Measurements from ENCODE around the gene HEXD. TPM values are rescaled to one million over a fixed set of nuclear protein-coding genes. Genes with fewer than 3 reads are reported as not detected.

The HEXD gene
- total and polyA plus RNA-seq, 11 donors: 9.9 to 24.1 (median 15.1) TPM

DNA sequence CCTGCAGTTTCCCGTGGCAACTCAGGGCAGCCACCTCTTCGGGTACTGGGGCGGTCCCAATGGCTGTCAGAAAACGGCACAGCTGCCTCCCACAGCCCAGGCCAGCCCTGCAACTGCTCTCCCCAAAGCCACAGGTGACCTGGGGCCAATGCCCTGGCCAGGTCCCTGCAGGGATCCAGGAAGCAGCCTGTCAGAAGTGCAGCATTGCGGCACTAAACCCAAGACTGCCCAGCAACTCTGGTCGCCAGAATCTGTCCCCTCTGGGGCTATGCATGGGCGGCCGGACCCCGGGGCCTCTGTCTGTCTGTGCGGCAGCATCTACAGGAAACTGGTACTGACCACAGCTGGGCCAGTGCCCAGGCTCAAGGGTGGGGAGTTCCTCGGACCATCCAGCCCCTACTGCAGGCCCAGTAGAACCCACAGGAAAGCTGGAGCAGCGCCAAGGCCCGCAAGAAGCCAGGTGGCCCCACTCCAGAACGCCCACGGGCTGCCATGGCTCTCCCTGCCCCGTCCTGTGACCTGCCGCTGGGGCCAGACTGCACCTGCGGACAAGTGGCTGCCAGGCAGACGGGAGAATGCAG is 26.9 kb downstream of the HEXD start:
- Histone ChIP-seq H3K9me3 (no peaks in the 10 kb centered on the region), H3K27ac (no peak overlapping the region), H3K4me1 (peaks cover 0 to 48% (median 19%) of the 10 kb centered on the region in 12 donors), H3K27me3 (no peaks in the 10 kb centered on the region), H3K4me3 (no peak overlapping the region), H3K36me3 (peaks cover 0 to 60% (median 14%) of the 10 kb centered on the region in 9 donors)
- ATAC-seq: no peak
- TF ChIP-seq POLR2A (IDR thresholded peaks at IDR 0.05): no peak
- TF ChIP-seq, protein P1, sequence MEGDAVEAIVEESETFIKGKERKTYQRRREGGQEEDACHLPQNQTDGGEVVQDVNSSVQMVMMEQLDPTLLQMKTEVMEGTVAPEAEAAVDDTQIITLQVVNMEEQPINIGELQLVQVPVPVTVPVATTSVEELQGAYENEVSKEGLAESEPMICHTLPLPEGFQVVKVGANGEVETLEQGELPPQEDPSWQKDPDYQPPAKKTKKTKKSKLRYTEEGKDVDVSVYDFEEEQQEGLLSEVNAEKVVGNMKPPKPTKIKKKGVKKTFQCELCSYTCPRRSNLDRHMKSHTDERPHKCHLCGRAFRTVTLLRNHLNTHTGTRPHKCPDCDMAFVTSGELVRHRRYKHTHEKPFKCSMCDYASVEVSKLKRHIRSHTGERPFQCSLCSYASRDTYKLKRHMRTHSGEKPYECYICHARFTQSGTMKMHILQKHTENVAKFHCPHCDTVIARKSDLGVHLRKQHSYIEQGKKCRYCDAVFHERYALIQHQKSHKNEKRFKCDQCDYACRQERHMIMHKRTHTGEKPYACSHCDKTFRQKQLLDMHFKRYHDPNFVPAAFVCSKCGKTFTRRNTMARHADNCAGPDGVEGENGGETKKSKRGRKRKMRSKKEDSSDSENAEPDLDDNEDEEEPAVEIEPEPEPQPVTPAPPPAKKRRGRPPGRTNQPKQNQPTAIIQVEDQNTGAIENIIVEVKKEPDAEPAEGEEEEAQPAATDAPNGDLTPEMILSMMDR (IDR thresholded peaks at IDR 0.05): no peak
- 66 to 73% (median 71%) methylated on average over 9 to 19 of the region's 19 CpGs for WGBS, 4 donors
- intact Hi-C loops (cut with DNase I): no loop called here
- DNase-seq: no peak

DNA sequence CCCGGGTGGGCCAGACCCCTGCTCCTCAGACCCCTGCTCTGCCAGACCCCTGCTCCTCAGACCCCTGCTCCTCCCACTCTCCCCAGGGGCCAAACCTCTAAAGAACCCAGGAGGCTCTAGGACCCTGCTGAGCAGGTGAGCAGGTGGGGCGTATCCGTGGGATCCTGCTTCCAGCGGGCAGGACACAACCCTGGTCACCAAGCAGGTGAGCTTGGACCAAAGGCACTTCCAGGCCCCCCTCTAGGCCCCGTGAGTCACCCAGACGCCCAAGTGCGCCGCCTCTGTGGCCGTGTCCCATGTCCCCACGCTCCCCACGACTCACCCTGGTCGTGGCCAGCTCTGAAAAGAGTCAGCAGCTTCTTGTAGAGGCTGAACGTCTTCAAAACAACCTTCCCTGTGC is 27.4 kb downstream of the HEXD start:
- H3K36me3 ChIP-seq: peaks cover 0 to 60% (median 14%) of the 10 kb centered on the region in 9 donors
- no peak for DNase-seq
- intact Hi-C loops (cut with DNase I): no loop called here

DNA sequence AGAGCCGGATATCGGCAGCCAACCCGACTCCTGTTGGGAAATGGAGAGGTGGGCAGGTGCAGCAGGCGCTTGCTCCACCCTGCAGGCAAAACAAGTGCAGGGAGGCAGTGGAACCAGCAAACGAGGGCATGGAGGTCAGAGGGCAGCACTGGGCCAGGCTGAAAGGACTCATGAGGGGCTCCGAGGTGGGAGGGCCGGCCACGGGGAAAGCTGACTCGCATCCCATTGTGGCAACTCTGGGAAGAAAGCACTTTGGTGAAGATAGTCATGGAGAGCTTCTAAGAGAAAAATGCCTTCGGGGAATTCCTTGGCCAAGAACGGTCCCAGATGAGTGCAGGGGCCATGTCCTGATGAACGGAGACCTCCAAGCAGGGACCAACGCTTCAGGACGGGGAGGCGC is 28.0 kb downstream of the HEXD start:
- DNase-seq: no peak
- H3K4me3 ChIP-seq: no peak overlapping the region
- H3K9me3 ChIP-seq: no peaks in the 10 kb centered on the region
- intact Hi-C loops (cut with DNase I): no loop called here
- no peak overlapping the region for H3K27ac ChIP-seq
- H3K4me1 ChIP-seq: peaks cover 0 to 42% (median 21%) of the 10 kb centered on the region in 12 donors
- ATAC-seq: no peak
- TF ChIP-seq, protein P1 (IDR thresholded peaks at IDR 0.05): no peak
- TF ChIP-seq POLR2A (IDR thresholded peaks at IDR 0.05): no peak
- 90 to 93% (median 90%) methylated on average over 13 to 15 of the region's 15 CpGs for WGBS, 4 donors
- peaks cover 0 to 60% (median 14%) of the 10 kb centered on the region in 9 donors for H3K36me3 ChIP-seq
- no peaks in the 10 kb centered on the region for H3K27me3 ChIP-seq

More for the DNA sequence above, 27.4 kb downstream of the HEXD start:
- Histone ChIP-seq H3K9me3 (no peaks in the 10 kb centered on the region), H3K27ac (no peak overlapping the region), H3K4me1 (peaks cover 0 to 44% (median 20%) of the 10 kb centered on the region in 12 donors), H3K4me3 (no peak overlapping the region), H3K27me3 (no peaks in the 10 kb centered on the region)
- 86 to 90% (median 89%) methylated on average over 13 of the region's 13 CpGs for WGBS, 4 donors
- ATAC-seq: no peak
- TF ChIP-seq POLR2A (IDR thresholded peaks at IDR 0.05): no peak
- TF ChIP-seq, protein P1 (IDR thresholded peaks at IDR 0.05): no peak

DNA sequence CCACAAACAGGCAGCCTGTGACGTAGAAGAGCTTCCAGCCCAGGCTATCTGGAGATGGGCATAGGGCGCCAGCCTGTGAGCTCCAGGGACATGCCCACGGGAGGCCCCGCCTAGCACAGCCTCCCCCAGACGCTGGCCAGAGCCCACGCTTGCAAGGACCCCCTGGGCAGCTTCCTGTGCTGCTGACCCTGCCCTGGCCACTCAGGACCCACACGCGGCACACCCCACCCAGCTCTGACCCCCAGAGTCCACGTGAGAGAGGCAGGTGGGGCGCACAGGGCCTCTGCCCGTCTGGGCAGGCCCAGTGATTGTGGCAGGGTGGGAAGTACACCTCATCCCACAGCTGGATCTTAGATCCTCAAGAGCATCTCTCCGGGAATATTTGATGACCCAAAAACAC is 28.5 kb downstream of the HEXD start:
- intact Hi-C loops (cut with DNase I): no loop called here

More for the DNA sequence above, 28.5 kb downstream of the HEXD start:
- no peaks in the 10 kb centered on the region for H3K27me3 ChIP-seq
- ATAC-seq (no peak), DNase-seq (no peak)
- no peak overlapping the region for H3K4me3 ChIP-seq
- 89 to 100% (median 91%) methylated on average over 1 to 12 of the region's 12 CpGs for WGBS, 4 donors
- H3K36me3 ChIP-seq: peaks cover 0 to 59% (median 14%) of the 10 kb centered on the region in 9 donors
- peaks cover 0 to 45% (median 26%) of the 10 kb centered on the region in 12 donors for H3K4me1 ChIP-seq
- no peak for TF ChIP-seq POLR2A (IDR thresholded peaks at IDR 0.05)
- TF ChIP-seq, protein P1 (IDR thresholded peaks at IDR 0.05): no peak
- no peaks in the 10 kb centered on the region for H3K9me3 ChIP-seq
- no peak overlapping the region for H3K27ac ChIP-seq
